Measurements from ENCODE around the gene ANKRD55. TPM values are rescaled to one million over a fixed set of nuclear protein-coding genes. Genes with fewer than 3 reads are reported as not detected.

The ANKRD55 gene
- total RNA-seq, 1 donor from 2014 or later, result 0.96 TPM

Other genes with a start within 250 kb of the ANKRD55 start
- 225 TPM for gene IL6ST, start 238.4 kb downstream of the ANKRD55 start, total RNA-seq (ENCODE audit: insufficient read depth, low replicate concordance)